Hematopoietic multipotent progenitor cell treated with erythropoietin and hydrocortisone succinate and interleukin-3 and kit ligand, for 15 days (in vitro differentiated cells): Measurements from ENCODE around the gene PPM1M.

Source experiments
- DNase-seq: peaks from one replicate; pipeline ENCODE4 v3.0.0-alpha.2; 2015; ENCODE audit warnings: low spot score

Gene PPM1M

DNA sequence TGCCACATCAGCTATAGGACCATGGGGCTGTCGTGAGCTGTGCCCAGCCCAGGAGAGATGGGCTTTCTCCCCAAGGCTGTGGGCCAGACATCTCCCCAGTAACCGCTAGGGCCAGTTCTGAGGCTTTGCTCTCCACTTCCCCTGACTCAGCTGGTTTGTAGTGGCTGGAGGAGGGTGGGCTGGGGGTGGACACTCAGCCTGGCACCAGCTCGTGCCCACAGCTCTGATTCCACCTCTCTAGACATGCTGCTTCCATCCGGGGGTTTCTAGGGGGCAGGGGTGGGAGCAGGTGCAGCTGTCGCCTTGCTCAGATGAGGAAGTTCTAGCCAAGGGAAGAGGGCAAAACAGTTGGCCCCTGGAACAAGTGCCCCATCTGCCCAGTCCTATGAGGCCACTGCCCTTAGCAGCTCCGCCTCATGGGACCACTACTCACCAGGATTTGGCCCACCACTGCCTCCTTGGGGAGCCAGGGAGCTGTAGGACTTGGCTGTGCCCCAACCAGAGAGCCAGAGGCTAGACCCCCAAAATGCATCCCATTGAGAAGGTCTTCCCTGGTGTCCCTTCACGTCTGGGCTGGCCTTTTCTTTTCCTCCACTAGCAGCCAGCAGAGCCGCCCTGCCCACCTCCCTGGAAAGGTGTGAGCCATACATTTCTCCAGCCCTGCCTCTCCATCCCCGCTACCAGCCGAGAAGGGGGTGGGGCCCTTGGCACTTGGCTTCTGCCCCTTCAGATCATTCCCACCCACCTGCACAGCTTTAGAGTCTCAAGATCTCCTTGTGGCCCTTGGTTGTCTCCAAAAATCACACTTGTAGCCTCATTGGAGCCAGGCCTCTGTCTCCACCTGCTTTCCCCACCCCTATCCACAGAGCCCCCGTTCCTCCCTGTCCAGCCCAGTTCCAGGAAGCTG lies 51.9 kb downstream of the PPM1M start:
- DNase-seq = no peak

GRCh38 chr3:52298149-52299098 lies 52.9 kb downstream of the PPM1M start:
- no peak for DNase-seq

DNA sequence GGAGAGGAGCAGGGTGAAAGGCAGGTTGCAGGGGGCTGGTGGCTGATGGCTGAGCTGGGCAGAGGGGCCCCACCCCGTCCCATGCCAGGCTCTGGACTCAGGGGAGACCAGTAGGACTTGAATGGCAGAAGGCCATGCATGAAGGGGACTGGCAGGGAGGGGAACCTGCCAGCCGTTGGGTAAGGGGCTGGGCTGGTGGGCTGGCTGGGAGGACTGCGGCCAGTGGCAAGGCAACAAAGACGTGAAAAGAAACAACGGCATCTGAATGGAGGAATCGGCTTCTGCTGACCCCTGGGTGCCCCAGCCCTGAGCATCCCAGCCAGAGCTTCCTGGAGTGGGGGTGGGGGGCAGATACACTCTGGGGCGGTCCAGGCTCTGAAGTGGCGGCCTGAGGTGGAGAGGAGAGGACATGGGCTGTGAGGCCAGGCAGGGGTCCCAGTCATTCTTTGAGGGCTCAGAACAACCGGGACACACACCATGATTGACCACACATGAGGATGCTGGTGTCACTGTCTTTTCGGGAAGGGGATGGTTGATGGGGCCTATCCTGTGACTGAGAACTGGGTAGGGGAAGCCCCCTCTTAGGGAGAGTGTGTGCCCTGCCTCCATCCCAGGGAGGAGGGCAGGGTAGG lies 53.8 kb downstream of the PPM1M start:
- no peak for DNase-seq
